Neural progenitor cell (in vitro differentiated cells): ENCODE data around the gene SLBP. TPM values are rescaled to one million over a fixed set of nuclear protein-coding genes. Genes with fewer than 3 reads are reported as not detected.

ENCODE experiments used
- DNase-seq: peaks from one replicate; pipeline ENCODE4 v3.0.0-alpha.2; 2016; ENCODE audit warnings: low spot score
- H2AFZ ChIP-seq: fragments of 200-600 bp; sonication (generic); replicated peaks from 2 replicates; pipeline ENCODE4 v1.6.1; 2016; ENCODE audit warnings: antibody characterized with exemption
- H3F3A ChIP-seq: fragments of 200-600 bp; sonication (generic); 2 replicates; pipeline ENCODE4 v1.6.1; 2016; ENCODE audit warnings: antibody characterized with exemption, low read depth
- H3K27ac ChIP-seq: fragments of 200-600 bp; sonication (generic); 2 replicates; pipeline ENCODE4 v1.5.1; 2016; ENCODE audit warnings: mild to moderate bottlenecking
- H3K27me3 ChIP-seq: fragments of 200-600 bp; sonication (generic); 2 replicates; pipeline ENCODE4 v1.6.1; 2016; ENCODE audit warnings: mild to moderate bottlenecking, moderate library complexity
- H3K36me3 ChIP-seq: fragments of 200-600 bp; sonication (generic); 2 replicates; pipeline ENCODE4 v1.5.1; 2016
- H3K4me1 ChIP-seq: fragments of 200-600 bp; sonication (generic); 2 replicates; pipeline ENCODE4 v1.6.1; 2016; ENCODE audit warnings: mixed run types
- H3K4me2 ChIP-seq: fragments of 200-600 bp; sonication (generic); 2 replicates; pipeline ENCODE4 v1.6.1; 2016
- H3K4me3 ChIP-seq: fragments of 200-600 bp; sonication (generic); 2 replicates; pipeline ENCODE4 v1.5.1; 2016
- H3K79me2 ChIP-seq: fragments of 200-600 bp; sonication (generic); 2 replicates; pipeline ENCODE4 v1.6.1; 2016; ENCODE audit warnings: low read depth
- H3K9ac ChIP-seq: fragments of 200-600 bp; sonication (generic); 2 replicates; pipeline ENCODE4 v1.6.1; 2016
- H3K9me3 ChIP-seq: fragments of 200-600 bp; sonication (generic); 2 replicates; pipeline ENCODE4 v1.5.1; 2016; ENCODE audit warnings: low read depth
- H4K20me1 ChIP-seq: fragments of 200-600 bp; sonication (generic); 2 replicates; pipeline ENCODE4 v1.6.1; 2016; ENCODE audit warnings: low read depth
- H3K27ac Mint-ChIP-seq: 3 replicates; pipeline ENCODE4 v1.8.0; 2021; ENCODE audit warnings: mixed read lengths
- H3K27me3 Mint-ChIP-seq: 2 replicates; pipeline ENCODE4 v1.8.0; 2022; ENCODE audit warnings: low read depth, mild to moderate bottlenecking, inconsistent platforms, moderate library complexity, mixed read lengths; ENCODE audit not compliant: insufficient read depth
- H3K36me3 Mint-ChIP-seq: 3 replicates; pipeline ENCODE4 v1.8.0; 2021; ENCODE audit warnings: mixed read lengths
- H3K4me1 Mint-ChIP-seq: 3 replicates; pipeline ENCODE4 v1.8.0; 2021; ENCODE audit warnings: mixed read lengths
- H3K4me3 Mint-ChIP-seq: 3 replicates; pipeline ENCODE4 v1.8.0; 2021; ENCODE audit warnings: mild to moderate bottlenecking, moderate library complexity, mixed read lengths
- H3K9me3 Mint-ChIP-seq: 3 replicates; pipeline ENCODE4 v1.8.0; 2020; ENCODE audit warnings: mixed read lengths
- EZH2 ChIP-seq: fragments of 200-600 bp; sonication (generic); IDR thresholded peaks from 2 replicates; pipeline ENCODE4 v1.6.1; 2017; ENCODE audit warnings: antibody characterized with exemption, mild to moderate bottlenecking, moderate library complexity
- EZH2phosphoT487 ChIP-seq: fragments of 200-600 bp; sonication (generic); IDR thresholded peaks from 2 replicates; pipeline ENCODE4 v1.6.1; 2017; ENCODE audit warnings: antibody characterized with exemption
- total RNA-seq: library from RNA; depleted of rRNA; stranded (reverse); fragments of >200 nt; gene quantifications from 2 replicates; pipeline ENCODE4 v1.2.3, GENCODE V29; 2015; ENCODE audit warnings: low replicate concordance
- TF ChIP-seq, protein P1 (sequence below): fragments of 200-600 bp; sonication (generic); IDR thresholded peaks from 2 replicates; pipeline ENCODE4 v1.5.1; 2017; ENCODE audit warnings: antibody characterized with exemption, mild to moderate bottlenecking

The SLBP gene
- total RNA-seq, 1 donor from 2014 or later, result 119 TPM

DNA sequence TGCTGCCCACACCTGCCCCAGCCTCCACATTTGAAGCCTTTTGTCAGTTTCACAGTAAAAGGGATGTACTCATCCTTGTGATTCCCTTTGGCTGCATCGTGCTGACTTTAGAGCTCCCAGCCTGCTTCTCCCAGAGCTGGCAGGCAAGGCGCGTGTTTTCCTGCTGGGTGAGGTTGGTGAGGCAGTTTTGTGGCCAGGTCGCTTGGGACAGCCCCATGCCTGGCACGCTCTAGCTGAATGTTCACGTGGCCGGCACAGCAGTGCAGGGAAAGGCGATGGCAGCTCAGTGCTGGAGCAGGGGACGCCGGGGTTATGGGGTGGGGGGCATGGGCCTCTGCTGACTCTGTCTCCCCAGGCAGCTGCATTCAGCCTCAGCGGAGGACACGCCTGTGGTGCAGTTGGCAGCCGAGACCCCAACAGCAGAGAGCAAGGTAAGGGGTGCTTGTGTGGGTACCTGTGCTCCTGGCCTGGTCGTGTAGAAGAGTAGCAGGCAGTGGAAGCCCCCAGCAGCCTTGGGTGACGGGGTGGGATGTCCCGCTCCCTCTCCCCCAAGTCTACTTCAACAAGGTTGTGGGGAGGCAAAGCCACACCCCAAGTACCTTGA lies 18.5 kb upstream of the SLBP start:
- Histone ChIP-seq H3K27ac (no peak overlapping the region), H3F3A (peaks cover 45% of the 10 kb centered on the region)

DNA sequence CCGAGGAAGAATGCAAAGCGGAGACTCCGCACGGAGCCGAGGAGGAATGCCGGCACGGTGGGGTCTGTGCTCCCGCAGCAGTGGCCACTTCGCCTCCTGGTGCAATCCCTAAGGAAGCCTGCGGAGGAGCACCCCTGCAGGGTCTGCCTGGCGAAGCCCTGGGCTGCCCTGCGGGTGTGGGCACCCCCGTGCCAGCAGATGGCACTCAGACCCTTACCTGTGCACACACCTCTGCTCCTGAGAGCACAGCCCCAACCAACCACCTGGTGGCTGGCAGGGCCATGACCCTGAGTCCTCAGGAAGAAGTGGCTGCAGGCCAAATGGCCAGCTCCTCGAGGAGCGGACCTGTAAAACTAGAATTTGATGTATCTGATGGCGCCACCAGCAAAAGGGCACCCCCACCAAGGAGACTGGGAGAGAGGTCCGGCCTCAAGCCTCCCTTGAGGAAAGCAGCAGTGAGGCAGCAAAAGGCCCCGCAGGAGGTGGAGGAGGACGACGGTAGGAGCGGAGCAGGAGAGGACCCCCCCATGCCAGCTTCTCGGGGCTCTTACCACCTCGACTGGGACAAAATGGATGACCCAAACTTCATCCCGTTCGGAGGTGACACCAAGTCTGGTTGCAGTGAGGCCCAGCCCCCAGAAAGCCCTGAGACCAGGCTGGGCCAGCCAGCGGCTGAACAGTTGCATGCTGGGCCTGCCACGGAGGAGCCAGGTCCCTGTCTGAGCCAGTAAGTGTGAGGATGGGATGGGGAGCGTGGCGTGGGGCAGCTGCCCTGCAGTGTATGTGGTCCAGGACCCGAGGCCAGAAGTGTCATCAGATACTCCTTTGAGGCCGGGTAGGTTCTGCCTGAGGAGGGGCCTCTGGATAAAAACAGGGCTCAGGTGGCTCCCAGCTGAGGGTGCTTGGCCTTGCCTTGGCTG lies 16.2 kb upstream of the SLBP start:
- Histone ChIP-seq H3K4me1 (peaks cover 3% of the 10 kb centered on the region), H3F3A (peaks cover 63% of the 10 kb centered on the region), H2AFZ (no peak overlapping the region), H3K27ac (no peak overlapping the region), H3K9ac (no peak overlapping the region), H4K20me1 (peaks cover 85% of the 10 kb centered on the region), H3K79me2 (peaks cover 71% of the 10 kb centered on the region), H3K4me2 (no peak overlapping the region), H3K4me3 (no peak overlapping the region), H3K9me3 (no peaks in the 10 kb centered on the region), H3K27me3 (no peaks in the 10 kb centered on the region), H3K36me3 (peaks cover 5% of the 10 kb centered on the region)
- Mint-ChIP-seq H3K9me3 (no peaks in the 10 kb centered on the region), H3K27ac (no peak overlapping the region), H3K36me3 (peaks cover 32% of the 10 kb centered on the region), H3K27me3 (peaks cover 2% of the 10 kb centered on the region), H3K4me1 (peaks cover 15% of the 10 kb centered on the region), H3K4me3 (no peak overlapping the region)
- TF ChIP-seq, protein P1, sequence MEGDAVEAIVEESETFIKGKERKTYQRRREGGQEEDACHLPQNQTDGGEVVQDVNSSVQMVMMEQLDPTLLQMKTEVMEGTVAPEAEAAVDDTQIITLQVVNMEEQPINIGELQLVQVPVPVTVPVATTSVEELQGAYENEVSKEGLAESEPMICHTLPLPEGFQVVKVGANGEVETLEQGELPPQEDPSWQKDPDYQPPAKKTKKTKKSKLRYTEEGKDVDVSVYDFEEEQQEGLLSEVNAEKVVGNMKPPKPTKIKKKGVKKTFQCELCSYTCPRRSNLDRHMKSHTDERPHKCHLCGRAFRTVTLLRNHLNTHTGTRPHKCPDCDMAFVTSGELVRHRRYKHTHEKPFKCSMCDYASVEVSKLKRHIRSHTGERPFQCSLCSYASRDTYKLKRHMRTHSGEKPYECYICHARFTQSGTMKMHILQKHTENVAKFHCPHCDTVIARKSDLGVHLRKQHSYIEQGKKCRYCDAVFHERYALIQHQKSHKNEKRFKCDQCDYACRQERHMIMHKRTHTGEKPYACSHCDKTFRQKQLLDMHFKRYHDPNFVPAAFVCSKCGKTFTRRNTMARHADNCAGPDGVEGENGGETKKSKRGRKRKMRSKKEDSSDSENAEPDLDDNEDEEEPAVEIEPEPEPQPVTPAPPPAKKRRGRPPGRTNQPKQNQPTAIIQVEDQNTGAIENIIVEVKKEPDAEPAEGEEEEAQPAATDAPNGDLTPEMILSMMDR, result no peak
- TF ChIP-seq EZH2phosphoT487, result no peak
- no peak for TF ChIP-seq EZH2
- DNase-seq, result no peak

More for the DNA sequence above, 18.5 kb upstream of the SLBP start:
- peaks cover 3% of the 10 kb centered on the region for H3K4me1 ChIP-seq
- Mint-ChIP-seq H3K9me3 (no peaks in the 10 kb centered on the region), H3K4me3 (no peak overlapping the region), H3K4me1 (peaks cover 10% of the 10 kb centered on the region), H3K27ac (no peak overlapping the region), H3K27me3 (peaks cover 1% of the 10 kb centered on the region), H3K36me3 (peaks cover 26% of the 10 kb centered on the region)
- no peak for TF ChIP-seq EZH2phosphoT487
- TF ChIP-seq EZH2, result no peak
- TF ChIP-seq, protein P1, result no peak
- peaks cover 63% of the 10 kb centered on the region for H3K79me2 ChIP-seq
- no peak overlapping the region for H3K4me2 ChIP-seq
- no peak overlapping the region for H3K4me3 ChIP-seq
- peaks cover 70% of the 10 kb centered on the region for H4K20me1 ChIP-seq
- no peaks in the 10 kb centered on the region for H3K27me3 ChIP-seq
- no peaks in the 10 kb centered on the region for H3K9me3 ChIP-seq
- DNase-seq, result no peak
- H3K36me3 ChIP-seq, result peaks cover 5% of the 10 kb centered on the region
- no peak overlapping the region for H2AFZ ChIP-seq
- H3K9ac ChIP-seq, result no peak overlapping the region

DNA sequence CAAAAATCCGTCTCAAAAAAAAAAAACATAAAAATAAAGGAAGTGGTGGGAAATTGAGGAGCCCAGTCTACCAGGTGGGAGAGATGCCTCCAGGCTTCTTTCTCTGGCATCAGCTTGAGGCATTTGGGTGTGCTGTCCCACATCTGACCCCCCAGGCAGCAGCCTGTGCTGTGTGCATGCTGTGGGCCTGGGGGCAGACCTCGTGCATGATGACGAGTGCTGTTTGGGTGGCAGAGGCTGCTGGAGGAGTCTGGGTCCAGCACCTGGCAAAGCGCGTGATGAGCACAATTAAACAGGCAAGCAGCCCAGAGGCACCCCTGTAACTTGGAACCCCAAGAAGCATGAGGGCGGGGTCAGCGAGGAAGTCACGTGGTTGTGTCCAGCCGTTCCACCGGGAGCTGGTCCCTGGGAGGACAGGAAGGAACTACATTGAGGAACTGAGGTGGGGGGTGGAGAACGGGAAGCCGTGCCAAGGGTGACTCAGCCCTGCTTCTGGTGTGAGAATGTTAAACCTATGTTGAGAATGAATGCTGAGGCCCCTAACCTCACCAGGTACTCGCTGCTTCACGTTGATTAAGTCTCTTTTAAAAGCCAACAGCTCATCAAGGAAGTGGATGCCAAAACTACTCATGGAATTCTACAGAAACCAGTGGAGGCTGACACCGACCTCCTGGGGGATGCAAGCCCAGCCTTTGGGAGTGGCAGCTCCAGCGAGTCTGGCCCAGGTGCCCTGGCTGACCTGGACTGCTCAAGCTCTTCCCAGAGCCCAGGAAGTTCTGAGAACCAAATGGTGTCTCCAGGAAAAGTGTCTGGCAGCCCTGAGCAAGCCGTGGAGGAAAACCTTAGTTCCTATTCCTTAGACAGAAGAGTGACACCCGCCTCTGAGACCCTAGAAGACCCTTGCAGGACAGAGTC lies 15.3 kb upstream of the SLBP start:
- Histone ChIP-seq H3K36me3 (peaks cover 5% of the 10 kb centered on the region), H3K4me3 (no peak overlapping the region), H3K27me3 (no peaks in the 10 kb centered on the region), H4K20me1 (peaks cover 85% of the 10 kb centered on the region), H3K9me3 (no peaks in the 10 kb centered on the region), H3K79me2 (peaks cover 79% of the 10 kb centered on the region), H2AFZ (no peak overlapping the region), H3F3A (peaks cover 66% of the 10 kb centered on the region), H3K4me2 (no peak overlapping the region), H3K27ac (no peak overlapping the region), H3K9ac (no peak overlapping the region), H3K4me1 (peaks cover 9% of the 10 kb centered on the region)
- H3K9me3 Mint-ChIP-seq, result no peaks in the 10 kb centered on the region
- H3K4me1 Mint-ChIP-seq, result peaks cover 24% of the 10 kb centered on the region
- peaks cover 2% of the 10 kb centered on the region for H3K27me3 Mint-ChIP-seq
- DNase-seq, result no peak
- peaks cover 27% of the 10 kb centered on the region for H3K36me3 Mint-ChIP-seq
- H3K4me3 Mint-ChIP-seq, result no peak overlapping the region
- TF ChIP-seq, protein P1, result no peak
- TF ChIP-seq EZH2phosphoT487 (no peak), EZH2 (no peak)
- peak overlapping the region; percentile 46 for H3K27ac Mint-ChIP-seq
